Caco-2 (cell line): ENCODE data around the gene FMC1. TPM values are rescaled to one million over a fixed set of nuclear protein-coding genes. Genes with fewer than 3 reads are reported as not detected.
A peak's percentile ranks its signal among the peaks of the same experiment; 100 is the strongest.

Source experiments
- Bru-seq: library from RNA; stranded (reverse); fragments of 400-500 nt; gene quantifications from one replicate; lab custom pipeline; 2021; lab: Mats Ljungman, UMichigan
- BruChase-seq, 2 experiments: library from RNA; stranded (reverse); fragments of 400-500 nt; gene quantifications; one replicate each; lab custom pipeline; 2021; lab: Mats Ljungman, UMichigan
- BruUV-seq: library from RNA; stranded (reverse); fragments of 400-500 nt; replicated peaks from 2 replicates; lab custom pipeline; 2021; lab: Mats Ljungman, UMichigan
- CTCF ChIA-PET: fragments of 300-600 bp; sonication (Branson Sonifier 250); formaldehyde crosslinking; loops from one replicate; lab custom pipeline; 2022; ENCODE audit warnings: antibody characterized with exemption; lab: Charles Lee
- POLR2A ChIA-PET: fragments of 300-600 bp; sonication (Branson Sonifier 250); formaldehyde crosslinking; loops from one replicate; lab custom pipeline; 2022; ENCODE audit warnings: antibody characterized with exemption; lab: Charles Lee
- DNase-seq, 2 experiments: peaks; one replicate each; pipeline versions ENCODE4 v3.0.0 to v3.0.0-alpha.2; 2020 to 2022
- H3K27me3 ChIP-seq: replicated peaks from 2 replicates; pipeline ENCODE4 v1.6.0; 2011; ENCODE audit warnings: low read length; ENCODE audit not compliant: control insufficient read depth, insufficient read depth
- H3K36me3 ChIP-seq: 2 replicates; pipeline ENCODE4 v1.5.1; 2011; ENCODE audit warnings: low read length; ENCODE audit not compliant: control insufficient read depth, insufficient read depth
- H3K4me1 ChIP-seq: fragments of 250-450 bp; sonication (Bioruptor Pico); 2 replicates; pipeline ENCODE4 v1.5.1; 2020; ENCODE audit warnings: mild to moderate bottlenecking
- H3K4me3 ChIP-seq: 2 replicates; pipeline ENCODE4 v1.5.1; 2011; ENCODE audit warnings: low read depth, mild to moderate bottlenecking, control low read depth, low read length
- H3K9me3 ChIP-seq: fragments of 250-450 bp; sonication (Bioruptor Pico); 2 replicates; pipeline ENCODE4 v1.5.1; 2020; ENCODE audit warnings: mild to moderate bottlenecking, moderate library complexity
- H3K27ac Mint-ChIP-seq: one replicate; pipeline ENCODE4 v1.8.0; 2022; ENCODE audit warnings: mixed read lengths; ENCODE audit not compliant: unreplicated experiment
- H3K27me3 Mint-ChIP-seq: one replicate; pipeline ENCODE4 v1.8.0; 2022; ENCODE audit warnings: mixed read lengths; ENCODE audit not compliant: insufficient read depth, unreplicated experiment
- H3K36me3 Mint-ChIP-seq: one replicate; pipeline ENCODE4 v1.8.0; 2022; ENCODE audit warnings: mild to moderate bottlenecking, mixed read lengths; ENCODE audit not compliant: insufficient read depth, unreplicated experiment
- H3K4me1 Mint-ChIP-seq: one replicate; pipeline ENCODE4 v1.8.0; 2022; ENCODE audit warnings: low read depth, mixed read lengths; ENCODE audit not compliant: unreplicated experiment
- H3K4me3 Mint-ChIP-seq: one replicate; pipeline ENCODE4 v1.8.0; 2022; ENCODE audit warnings: mild to moderate bottlenecking, moderate library complexity, mixed read lengths; ENCODE audit not compliant: unreplicated experiment
- H3K9me3 Mint-ChIP-seq: one replicate; pipeline ENCODE4 v1.8.0; 2022; ENCODE audit warnings: mixed read lengths; ENCODE audit not compliant: unreplicated experiment
- CTCF ChIP-seq, 2 experiments: fragments of 200-600 bp in 1 of 2; IDR thresholded peaks; 1 replicate in 1 of 2; 2 replicates in 1 of 2; pipeline versions ENCODE4 v1.5.1 to v1.8.0; 2011 to 2022; ENCODE audit warnings: antibody characterized with exemption in 1 of 2, control low read depth in 1 of 2, inconsistent platforms in 1 of 2, low read depth in 1 of 2, low read length in 1 of 2, mild to moderate bottlenecking in 1 of 2, moderate library complexity in 1 of 2; ENCODE audit not compliant: insufficient read depth in 1 of 2, severe bottlenecking in 1 of 2, unreplicated experiment in 1 of 2
- intact Hi-C: fragments of 100-400 bp; cut with micrococcal nuclease; formaldehyde crosslinking; loops from one replicate; pipeline ENCODE4 v1.10.0; 2022; ENCODE audit not compliant: unreplicated experiment
- long read RNA-seq: library from polyadenylated mRNA; stranded (forward); transcript quantifications from one replicate; pipeline ENCODE4 v2.0.0, GENCODE V29; 2022
- total RNA-seq: library from RNA; stranded (reverse); gene quantifications from 2 replicates; pipeline ENCODE4 v1.2.3, GENCODE V29; 2022

The FMC1 gene
- total RNA-seq = 8.7 and 15.1 TPM in 2 replicates
- Bru-seq, nascent RNA = percentile 66 among the genes with signal in this experiment
- BruChase-seq, experiment 1, labeled RNA remaining after a 2-hour chase = percentile 61 among the genes with signal in this experiment
- percentile 71 among the genes with signal in this experiment for BruChase-seq, experiment 2, labeled RNA remaining after a 6-hour chase
- long read RNA-seq, transcript FMC1-201 (2 exons, 1,210 nt) = major isoform, 40 of 40 reads
- long read RNA-seq, partial matches to known transcripts = 0 of 40 reads
- long read RNA-seq, other reads (novel, unspliced or antisense) = 0 of 40 reads

GRCh38 chr7:139341058-139341775 lies at the start of gene FMC1:
TSS of gene FMC1 (plus strand) at chr7:139341337. CDS start at chr7:139341385, 48 bp downstream.
- TF ChIP-seq CTCF (IDR thresholded peaks at IDR 0.05; ENCODE audit: insufficient read depth in 1 of 2, low read depth in 1 of 2, low read length in 1 of 2, severe bottlenecking in 1 of 2, unreplicated experiment in 1 of 2) = peak in 1 of 2 experiments; percentile 29
- H3K27ac Mint-ChIP-seq = peak within 1 kb of the TSS; percentile 100
- Histone ChIP-seq H3K36me3 (no peaks in the 10 kb centered on the region; the same call in 1 of the 2 replicates), H3K27me3 (no peaks in the 10 kb centered on the region), H3K4me3 (peak within 1 kb of the TSS; percentile 76), H3K9me3 (no peaks in the 10 kb centered on the region), H3K4me1 (peaks cover 4% of the 10 kb centered on the region; the same call in 1 of the 2 replicates)
- ChIA-PET CTCF (no interaction called here), POLR2A (no interaction called here)
- peaks cover 43% of the 10 kb centered on the region for H3K36me3 Mint-ChIP-seq
- peaks cover 10% of the 10 kb centered on the region for H3K9me3 Mint-ChIP-seq
- intact Hi-C loops = loop anchor here (5.0 to 10.0 kb wide), 2 partner anchors 249 to 1354 kb away; partner anchors contain the start of gene NDUFB2
- peak within 1 kb of the TSS; percentile 89 for H3K4me3 Mint-ChIP-seq
- peak; percentile 93 to 95 for DNase-seq
- peaks cover 4% of the 10 kb centered on the region for H3K27me3 Mint-ChIP-seq
- BruUV-seq = TSS peak; percentile 91
- H3K4me1 Mint-ChIP-seq = peaks cover 20% of the 10 kb centered on the region

- BruUV-seq = no TSS peak
- peaks cover 10% of the 10 kb centered on the region for H3K4me1 Mint-ChIP-seq
- peaks cover 33% of the 10 kb centered on the region for H3K4me1 ChIP-seq
- H3K9me3 ChIP-seq = no peaks in the 10 kb centered on the region
- TF ChIP-seq CTCF (IDR thresholded peaks at IDR 0.05; ENCODE audit: insufficient read depth in 1 of 2, low read depth in 1 of 2, low read length in 1 of 2, severe bottlenecking in 1 of 2, unreplicated experiment in 1 of 2) = no peak
- no peak overlapping the region for H3K27ac Mint-ChIP-seq
- H3K27me3 ChIP-seq = no peaks in the 10 kb centered on the region
- H3K9me3 Mint-ChIP-seq = no peaks in the 10 kb centered on the region
- DNase-seq = no peak
- ChIA-PET CTCF (interaction anchor here (0.5 kb wide), 1 partner anchor 78 kb away, joined by 3 read pairs; no protein-coding TSS in a partner anchor), POLR2A (interaction anchor here (0.6 kb wide), 1 partner anchor 267 kb away, joined by 4 read pairs; no protein-coding TSS in a partner anchor)
- H3K4me3 ChIP-seq = no peak overlapping the region
- peaks cover 11% of the 10 kb centered on the region for H3K36me3 Mint-ChIP-seq
- no peak overlapping the region for H3K4me3 Mint-ChIP-seq
- H3K27me3 Mint-ChIP-seq = no peaks in the 10 kb centered on the region
- intact Hi-C loops = no loop called here
- no peaks in the 10 kb centered on the region for H3K36me3 ChIP-seq
Measured at GRCh38 chr7:139292821-139293220, 48.3 kb upstream of the FMC1 start.

GRCh38 chr7:139293534-139293933 lies 47.6 kb upstream of the FMC1 start:
- Histone ChIP-seq H3K27me3 (no peaks in the 10 kb centered on the region), H3K9me3 (no peaks in the 10 kb centered on the region), H3K4me1 (peaks cover 40% of the 10 kb centered on the region), H3K4me3 (no peak overlapping the region), H3K36me3 (no peaks in the 10 kb centered on the region)
- ChIA-PET CTCF (no interaction called here), POLR2A (interaction anchor here (0.6 kb wide), 2 partner anchors 9 to 268 kb away, joined by 3 to 4 read pairs; no protein-coding TSS in a partner anchor)
- H3K4me3 Mint-ChIP-seq = no peak overlapping the region
- no peaks in the 10 kb centered on the region for H3K9me3 Mint-ChIP-seq
- DNase-seq = no peak
- peaks cover 15% of the 10 kb centered on the region for H3K4me1 Mint-ChIP-seq
- no peak for TF ChIP-seq CTCF (IDR thresholded peaks at IDR 0.05; ENCODE audit: insufficient read depth in 1 of 2, low read depth in 1 of 2, low read length in 1 of 2, severe bottlenecking in 1 of 2, unreplicated experiment in 1 of 2)
- no peaks in the 10 kb centered on the region for H3K27me3 Mint-ChIP-seq
- H3K27ac Mint-ChIP-seq = no peak overlapping the region
- intact Hi-C loops = no loop called here
- no TSS peak for BruUV-seq
- H3K36me3 Mint-ChIP-seq = peaks cover 7% of the 10 kb centered on the region
